CMK (cell line): ENCODE data around the gene RNF213.
"Not testable (repeated sequence)": the region's sequence is repeated elsewhere in the genome, so short reads cannot be mapped to it uniquely, and the experiment has no call there.

ENCODE experiments used
- DNase-seq: peaks from one replicate; pipeline ENCODE4 v3.0.0-alpha.2; 2010; ENCODE audit warnings: low read depth

The RNF213 gene

GRCh38 chr17:80252871-80253270 lies 7.8 kb upstream of the RNF213 start:
- no peak for DNase-seq

GRCh38 chr17:80253631-80254395 lies 6.8 kb upstream of the RNF213 start:
- DNase-seq = no peak

- DNase-seq = peak; percentile 59
Measured at GRCh38 chr17:80254396-80255251, 6.0 kb upstream of the RNF213 start.

GRCh38 chr17:80256034-80256350 lies 4.7 kb upstream of the RNF213 start:
- no peak for DNase-seq

GRCh38 chr17:80257716-80258213 lies 2.9 kb upstream of the RNF213 start:
- no peak for DNase-seq

- not testable (repeated sequence) for DNase-seq
Measured at GRCh38 chr17:80258296-80258695, 2.4 kb upstream of the RNF213 start.

- no peak for DNase-seq
Measured at GRCh38 chr17:80259457-80260068, 1.1 kb upstream of the RNF213 start.

GRCh38 chr17:80260069-80260535 lies 550 bp upstream of the RNF213 start:
- DNase-seq = peak; percentile 73

- DNase-seq = peak; percentile 59
Measured at GRCh38 chr17:80261159-80261894, 675 bp downstream of the RNF213 start.

- no peak for DNase-seq
Measured at GRCh38 chr17:80261895-80262279, 1.2 kb downstream of the RNF213 start.

- no peak for DNase-seq
Measured at GRCh38 chr17:80262291-80262690, 1.6 kb downstream of the RNF213 start.

- no peak for DNase-seq
Measured at GRCh38 chr17:80262775-80263244, 2.2 kb downstream of the RNF213 start.

GRCh38 chr17:80263253-80264204 lies 2.9 kb downstream of the RNF213 start:
- peak; percentile 64 for DNase-seq

- peak; percentile 64 for DNase-seq
Measured at GRCh38 chr17:80264205-80265075, 3.8 kb downstream of the RNF213 start.

- no peak for DNase-seq
Measured at GRCh38 chr17:80265205-80266068, 4.8 kb downstream of the RNF213 start.

- no peak for DNase-seq
Measured at GRCh38 chr17:80267391-80267790, 6.7 kb downstream of the RNF213 start.

- DNase-seq = no peak
Measured at GRCh38 chr17:80268427-80268826, 7.8 kb downstream of the RNF213 start.

GRCh38 chr17:80269405-80269807 lies 8.8 kb downstream of the RNF213 start:
- no peak for DNase-seq

- DNase-seq = no peak
Measured at GRCh38 chr17:80270104-80270503, 9.5 kb downstream of the RNF213 start.
